Panc1 (cell line): ENCODE measurements around the gene IL2. TPM values are rescaled to one million over a fixed set of nuclear protein-coding genes. Genes with fewer than 3 reads are reported as not detected.

ENCODE experiments used
- ATAC-seq: fragments of 200-7000 bp; cut with Tn5 transposase; 2 replicates; pipeline ENCODE4 v1.9.1; 2020; ENCODE audit warnings: mild to moderate bottlenecking, moderate library complexity
- Bru-seq: library from RNA; stranded (reverse); fragments of 400-500 nt; gene quantifications from one replicate; lab custom pipeline; 2021; lab: Mats Ljungman, UMichigan
- BruChase-seq, 2 experiments: library from RNA; stranded (reverse); fragments of 400-500 nt; gene quantifications; one replicate each; lab custom pipeline; 2021; lab: Mats Ljungman, UMichigan
- BruUV-seq: library from RNA; stranded (reverse); fragments of 400-500 nt; replicated peaks from 2 replicates; lab custom pipeline; 2021; lab: Mats Ljungman, UMichigan
- CTCF ChIA-PET: fragments of 300-600 bp; sonication (Branson Sonifier 250); formaldehyde crosslinking; loops from one replicate; lab custom pipeline; 2022; ENCODE audit warnings: antibody characterized with exemption; lab: Charles Lee
- POLR2A ChIA-PET: fragments of 300-600 bp; sonication (Branson Sonifier 250); formaldehyde crosslinking; loops from one replicate; lab custom pipeline; 2022; ENCODE audit warnings: antibody characterized with exemption; lab: Charles Lee
- DNase-seq: peaks from one replicate; pipeline ENCODE4 v3.0.0-alpha.2; 2010; ENCODE audit warnings: low read depth, low spot score
- H3K27ac ChIP-seq: 2 replicates; pipeline ENCODE4 v1.5.1; 2011; ENCODE audit warnings: mild to moderate bottlenecking, low read length, inconsistent platforms
- H3K27me3 ChIP-seq: fragments of 200-500 bp; sonication (Bioruptor generic); 2 replicates; pipeline ENCODE4 v1.6.0; 2014; ENCODE audit warnings: low read length, inconsistent platforms; ENCODE audit not compliant: control insufficient read depth, insufficient read depth
- H3K36me3 ChIP-seq: fragments of 200-500 bp; sonication (Bioruptor generic); 2 replicates; pipeline ENCODE4 v1.5.1; 2014; ENCODE audit warnings: inconsistent platforms, mild to moderate bottlenecking, low read length, moderate library complexity; ENCODE audit not compliant: control insufficient read depth, insufficient read depth
- H3K4me1 ChIP-seq: 2 replicates; pipeline ENCODE4 v1.5.1; 2011; ENCODE audit warnings: inconsistent platforms, mild to moderate bottlenecking, low read length, moderate library complexity; ENCODE audit not compliant: control insufficient read depth, insufficient read depth
- H3K4me3 ChIP-seq, 2 experiments: 2 replicates each; pipeline ENCODE4 v1.5.1; 2011 to 2012; ENCODE audit warnings: low read depth in 2 of 2, low read length in 2 of 2, mild to moderate bottlenecking in 2 of 2, inconsistent platforms in 1 of 2, moderate library complexity in 1 of 2
- H3K9me3 ChIP-seq: fragments of 200-500 bp; sonication (Bioruptor generic); 2 replicates; pipeline ENCODE4 v1.5.1; 2014; ENCODE audit warnings: low read depth, mild to moderate bottlenecking, inconsistent platforms, low read length, moderate library complexity; ENCODE audit not compliant: control insufficient read depth, insufficient read depth
- POLR2AphosphoS5 ChIP-seq: IDR thresholded peaks from 2 replicates; pipeline ENCODE4 v1.6.1; 2012; ENCODE audit warnings: mild to moderate bottlenecking, low read depth, low read length, moderate library complexity
- SIN3A ChIP-seq: IDR thresholded peaks from 2 replicates; pipeline ENCODE4 v1.6.1; 2012; ENCODE audit warnings: low read depth, mild to moderate bottlenecking, low read length, moderate library complexity, borderline replicate concordance; ENCODE audit not compliant: insufficient read depth
- TCF7L2 ChIP-seq: IDR thresholded peaks from 2 replicates; pipeline ENCODE4 v1.6.1; 2011; ENCODE audit warnings: mild to moderate bottlenecking, low read depth, low read length, inconsistent platforms
- in situ Hi-C: cut with HindIII; loops from 2 replicates; pipeline ENCODE4 v1.10.0; 2016; ENCODE audit warnings: low sequenced_read_pairs, low pct_unique_long_range_greater_than_20kb
- intact Hi-C: fragments of 100-400 bp; cut with micrococcal nuclease; formaldehyde crosslinking; loops from one replicate; pipeline ENCODE4 v1.10.0; 2022; ENCODE audit not compliant: unreplicated experiment
- long read RNA-seq: library from polyadenylated mRNA; unstranded; transcript quantifications from one replicate; pipeline ENCODE4 v2.0.0, GENCODE V29; 2021; ENCODE audit not compliant: unreplicated experiment
- polyA plus RNA-seq: library from polyadenylated mRNA; unstranded; fragments of >200 nt; gene quantifications from one replicate; pipeline ENCODE4 v1.2.1, GENCODE V29; 2012; ENCODE audit warnings: missing spikeins; ENCODE audit not compliant: insufficient read length
- total RNA-seq: library from RNA; stranded (reverse); gene quantifications from one replicate; pipeline ENCODE4 v1.2.1, GENCODE V29; 2021; ENCODE audit not compliant: unreplicated experiment
- TF ChIP-seq, protein P1 (sequence below): fragments of 450-650 bp; IDR thresholded peaks from 2 replicates; pipeline ENCODE4 v1.5.1; 2017; ENCODE audit warnings: mild to moderate bottlenecking
- TF ChIP-seq, protein P2 (sequence below), 2 experiments: IDR thresholded peaks; 2 replicates each; pipeline ENCODE4 v1.6.1; 2011 to 2012; ENCODE audit warnings: low read depth in 2 of 2, control low read depth in 1 of 2, low read length in 1 of 2, mild to moderate bottlenecking in 1 of 2, moderate library complexity in 1 of 2; ENCODE audit not compliant: insufficient read depth in 1 of 2

The IL2 gene
- total RNA-seq, result 0.57 TPM
- polyA plus RNA-seq, result not detected
- not detected for Bru-seq, nascent RNA
- BruChase-seq, experiment 1, labeled RNA remaining after a 2-hour chase, result not detected
- not detected for BruChase-seq, experiment 2, labeled RNA remaining after a 6-hour chase
- long read RNA-seq, result 0 reads

DNA sequence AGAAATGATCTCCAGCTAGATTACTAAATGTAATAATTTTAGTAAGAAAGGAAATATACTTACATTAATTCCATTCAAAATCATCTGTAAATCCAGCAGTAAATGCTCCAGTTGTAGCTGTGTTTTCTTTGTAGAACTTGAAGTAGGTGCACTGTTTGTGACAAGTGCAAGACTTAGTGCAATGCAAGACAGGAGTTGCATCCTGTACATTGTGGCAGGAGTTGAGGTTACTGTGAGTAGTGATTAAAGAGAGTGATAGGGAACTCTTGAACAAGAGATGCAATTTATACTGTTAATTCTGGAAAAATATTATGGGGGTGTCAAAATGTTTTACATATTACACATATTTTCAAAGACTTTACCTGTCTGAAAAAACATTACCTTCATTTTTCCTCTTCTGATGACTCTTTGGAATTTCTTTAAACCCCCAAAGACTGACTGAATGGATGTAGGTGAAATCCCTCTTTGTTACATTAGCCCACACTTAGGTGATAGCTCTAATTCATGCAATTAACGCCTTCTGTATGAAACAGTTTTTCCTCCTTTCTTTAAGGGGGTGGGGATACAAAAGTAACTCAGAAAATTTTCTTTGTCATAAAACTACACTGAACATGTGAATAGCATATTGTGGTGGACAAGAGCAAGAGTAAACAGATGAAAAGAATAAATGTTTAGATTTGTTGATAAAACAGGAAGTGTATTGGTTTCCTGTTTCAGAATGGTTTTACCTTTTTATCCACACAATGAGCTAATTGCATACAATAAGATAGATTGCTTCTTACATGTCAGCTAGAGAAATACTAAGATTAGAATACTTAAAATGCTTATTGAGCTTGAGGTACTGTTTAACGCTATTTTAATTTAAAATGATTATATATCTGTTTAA is at the start of gene IL2:
Gene IL2 (minus strand): TSS at position 495 of the 886 bp plus-strand sequence. CDS start 285 bp downstream, at position 210.
- intact Hi-C loops (no loop called here), in situ Hi-C loops (no loop called here)
- Histone ChIP-seq H3K4me3 (no peak within 1 kb of the TSS), H3K27me3 (no peaks in the 10 kb centered on the region), H3K9me3 (no peaks in the 10 kb centered on the region), H3K36me3 (no peaks in the 10 kb centered on the region), H3K27ac (no peak within 1 kb of the TSS), H3K4me1 (no peaks in the 10 kb centered on the region)
- DNase-seq (no peak), ATAC-seq (no peak)
- ChIA-PET POLR2A (interaction anchor here (0.6 kb wide), 1 partner anchor 125 kb away, joined by 3 read pairs; no protein-coding TSS in a partner anchor), CTCF (no interaction called here)
- no TSS peak for BruUV-seq
- no peak for TF ChIP-seq SIN3A
- TF ChIP-seq POLR2AphosphoS5, result no peak
- TF ChIP-seq, protein P1, sequence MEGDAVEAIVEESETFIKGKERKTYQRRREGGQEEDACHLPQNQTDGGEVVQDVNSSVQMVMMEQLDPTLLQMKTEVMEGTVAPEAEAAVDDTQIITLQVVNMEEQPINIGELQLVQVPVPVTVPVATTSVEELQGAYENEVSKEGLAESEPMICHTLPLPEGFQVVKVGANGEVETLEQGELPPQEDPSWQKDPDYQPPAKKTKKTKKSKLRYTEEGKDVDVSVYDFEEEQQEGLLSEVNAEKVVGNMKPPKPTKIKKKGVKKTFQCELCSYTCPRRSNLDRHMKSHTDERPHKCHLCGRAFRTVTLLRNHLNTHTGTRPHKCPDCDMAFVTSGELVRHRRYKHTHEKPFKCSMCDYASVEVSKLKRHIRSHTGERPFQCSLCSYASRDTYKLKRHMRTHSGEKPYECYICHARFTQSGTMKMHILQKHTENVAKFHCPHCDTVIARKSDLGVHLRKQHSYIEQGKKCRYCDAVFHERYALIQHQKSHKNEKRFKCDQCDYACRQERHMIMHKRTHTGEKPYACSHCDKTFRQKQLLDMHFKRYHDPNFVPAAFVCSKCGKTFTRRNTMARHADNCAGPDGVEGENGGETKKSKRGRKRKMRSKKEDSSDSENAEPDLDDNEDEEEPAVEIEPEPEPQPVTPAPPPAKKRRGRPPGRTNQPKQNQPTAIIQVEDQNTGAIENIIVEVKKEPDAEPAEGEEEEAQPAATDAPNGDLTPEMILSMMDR, result no peak

GRCh38 chr4:122503214-122503613 is 46.7 kb upstream of the IL2 start:
- H3K27me3 ChIP-seq, result no peaks in the 10 kb centered on the region
- H3K9me3 ChIP-seq, result no peaks in the 10 kb centered on the region
- in situ Hi-C loops (no loop called here), intact Hi-C loops (no loop called here)
- ChIA-PET CTCF (no interaction called here), POLR2A (no interaction called here)
- H3K36me3 ChIP-seq, result no peaks in the 10 kb centered on the region
- BruUV-seq, result no TSS peak
- no peak overlapping the region for H3K4me3 ChIP-seq
- no peak for TF ChIP-seq SIN3A
- TF ChIP-seq, protein P2, sequence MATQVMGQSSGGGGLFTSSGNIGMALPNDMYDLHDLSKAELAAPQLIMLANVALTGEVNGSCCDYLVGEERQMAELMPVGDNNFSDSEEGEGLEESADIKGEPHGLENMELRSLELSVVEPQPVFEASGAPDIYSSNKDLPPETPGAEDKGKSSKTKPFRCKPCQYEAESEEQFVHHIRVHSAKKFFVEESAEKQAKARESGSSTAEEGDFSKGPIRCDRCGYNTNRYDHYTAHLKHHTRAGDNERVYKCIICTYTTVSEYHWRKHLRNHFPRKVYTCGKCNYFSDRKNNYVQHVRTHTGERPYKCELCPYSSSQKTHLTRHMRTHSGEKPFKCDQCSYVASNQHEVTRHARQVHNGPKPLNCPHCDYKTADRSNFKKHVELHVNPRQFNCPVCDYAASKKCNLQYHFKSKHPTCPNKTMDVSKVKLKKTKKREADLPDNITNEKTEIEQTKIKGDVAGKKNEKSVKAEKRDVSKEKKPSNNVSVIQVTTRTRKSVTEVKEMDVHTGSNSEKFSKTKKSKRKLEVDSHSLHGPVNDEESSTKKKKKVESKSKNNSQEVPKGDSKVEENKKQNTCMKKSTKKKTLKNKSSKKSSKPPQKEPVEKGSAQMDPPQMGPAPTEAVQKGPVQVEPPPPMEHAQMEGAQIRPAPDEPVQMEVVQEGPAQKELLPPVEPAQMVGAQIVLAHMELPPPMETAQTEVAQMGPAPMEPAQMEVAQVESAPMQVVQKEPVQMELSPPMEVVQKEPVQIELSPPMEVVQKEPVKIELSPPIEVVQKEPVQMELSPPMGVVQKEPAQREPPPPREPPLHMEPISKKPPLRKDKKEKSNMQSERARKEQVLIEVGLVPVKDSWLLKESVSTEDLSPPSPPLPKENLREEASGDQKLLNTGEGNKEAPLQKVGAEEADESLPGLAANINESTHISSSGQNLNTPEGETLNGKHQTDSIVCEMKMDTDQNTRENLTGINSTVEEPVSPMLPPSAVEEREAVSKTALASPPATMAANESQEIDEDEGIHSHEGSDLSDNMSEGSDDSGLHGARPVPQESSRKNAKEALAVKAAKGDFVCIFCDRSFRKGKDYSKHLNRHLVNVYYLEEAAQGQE (IDR thresholded peaks at IDR 0.05; ENCODE audit: insufficient read depth in 1 of 2, low read depth in 2 of 2, low read length in 1 of 2), result no peak
- no peak for TF ChIP-seq TCF7L2
- TF ChIP-seq, protein P1, result no peak
- TF ChIP-seq POLR2AphosphoS5, result no peak
- H3K27ac ChIP-seq, result no peak overlapping the region
- DNase-seq (no peak), ATAC-seq (no peak)
- no peaks in the 10 kb centered on the region for H3K4me1 ChIP-seq
